HFF-Myc (cell line): Measurements from ENCODE around the gene CDC23.

Experiments used
- DNase-seq: peaks from one replicate; pipeline ENCODE4 v3.0.0-alpha.2; 2011; ENCODE audit warnings: low read depth; ENCODE audit errors: extremely low read depth
- H3K4me3 ChIP-seq: replicated peaks from 2 replicates; pipeline ENCODE4 v1.5.1; 2011; ENCODE audit warnings: low read depth, mild to moderate bottlenecking, control low read depth, low read length
- TF ChIP-seq, protein P1 (sequence below): IDR thresholded peaks from 2 replicates; pipeline ENCODE4 v1.5.1; 2012; ENCODE audit warnings: mild to moderate bottlenecking, low read depth, low read length, control low read depth; ENCODE audit errors: missing control alignments

The CDC23 gene

DNA sequence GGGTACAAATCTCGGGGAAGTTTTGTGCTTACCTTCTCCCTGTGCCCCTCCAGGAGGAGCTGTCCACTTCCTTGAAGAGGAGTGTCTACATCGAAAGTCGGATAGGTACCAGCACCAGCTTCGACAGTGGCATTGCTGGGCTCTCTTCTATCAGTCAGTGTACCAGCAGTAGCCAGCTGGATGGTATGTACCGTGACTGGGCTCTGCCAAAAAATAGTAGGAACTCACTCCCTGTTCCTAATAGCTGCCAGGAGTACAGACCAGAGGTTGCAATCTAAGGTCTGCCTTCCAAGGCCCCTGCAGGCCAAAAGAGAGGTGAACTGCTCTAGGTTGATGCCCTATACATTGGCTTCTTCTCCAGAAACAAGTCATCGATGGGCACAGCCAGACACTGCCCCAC lies 30.3 kb downstream of the CDC23 start:
- TF ChIP-seq, protein P1, sequence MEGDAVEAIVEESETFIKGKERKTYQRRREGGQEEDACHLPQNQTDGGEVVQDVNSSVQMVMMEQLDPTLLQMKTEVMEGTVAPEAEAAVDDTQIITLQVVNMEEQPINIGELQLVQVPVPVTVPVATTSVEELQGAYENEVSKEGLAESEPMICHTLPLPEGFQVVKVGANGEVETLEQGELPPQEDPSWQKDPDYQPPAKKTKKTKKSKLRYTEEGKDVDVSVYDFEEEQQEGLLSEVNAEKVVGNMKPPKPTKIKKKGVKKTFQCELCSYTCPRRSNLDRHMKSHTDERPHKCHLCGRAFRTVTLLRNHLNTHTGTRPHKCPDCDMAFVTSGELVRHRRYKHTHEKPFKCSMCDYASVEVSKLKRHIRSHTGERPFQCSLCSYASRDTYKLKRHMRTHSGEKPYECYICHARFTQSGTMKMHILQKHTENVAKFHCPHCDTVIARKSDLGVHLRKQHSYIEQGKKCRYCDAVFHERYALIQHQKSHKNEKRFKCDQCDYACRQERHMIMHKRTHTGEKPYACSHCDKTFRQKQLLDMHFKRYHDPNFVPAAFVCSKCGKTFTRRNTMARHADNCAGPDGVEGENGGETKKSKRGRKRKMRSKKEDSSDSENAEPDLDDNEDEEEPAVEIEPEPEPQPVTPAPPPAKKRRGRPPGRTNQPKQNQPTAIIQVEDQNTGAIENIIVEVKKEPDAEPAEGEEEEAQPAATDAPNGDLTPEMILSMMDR, result no peak
- no peak for DNase-seq
- H3K4me3 ChIP-seq, result no peak overlapping the region

DNA sequence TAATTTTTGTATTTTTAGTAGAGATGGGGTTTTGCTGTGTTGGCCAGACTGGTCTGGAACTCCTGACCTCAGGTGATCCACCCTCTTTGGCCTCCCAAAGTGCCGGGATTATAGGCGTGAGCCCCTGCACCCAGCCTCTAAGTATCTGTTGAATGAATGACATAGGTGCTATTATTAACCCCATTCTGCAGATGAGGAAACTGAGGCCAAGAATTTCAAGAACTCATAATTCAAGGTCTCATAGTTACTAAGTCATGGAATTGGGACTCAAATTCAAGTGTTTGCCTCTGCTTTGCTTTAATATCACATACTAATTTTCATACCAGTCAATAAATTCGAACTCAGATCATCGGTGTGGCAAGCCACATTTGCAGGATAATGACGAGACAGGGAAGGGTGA lies 32.3 kb downstream of the CDC23 start:
- peak overlapping the region; percentile 74 for H3K4me3 ChIP-seq
- TF ChIP-seq, protein P1, result no peak
- DNase-seq, result no peak

DNA sequence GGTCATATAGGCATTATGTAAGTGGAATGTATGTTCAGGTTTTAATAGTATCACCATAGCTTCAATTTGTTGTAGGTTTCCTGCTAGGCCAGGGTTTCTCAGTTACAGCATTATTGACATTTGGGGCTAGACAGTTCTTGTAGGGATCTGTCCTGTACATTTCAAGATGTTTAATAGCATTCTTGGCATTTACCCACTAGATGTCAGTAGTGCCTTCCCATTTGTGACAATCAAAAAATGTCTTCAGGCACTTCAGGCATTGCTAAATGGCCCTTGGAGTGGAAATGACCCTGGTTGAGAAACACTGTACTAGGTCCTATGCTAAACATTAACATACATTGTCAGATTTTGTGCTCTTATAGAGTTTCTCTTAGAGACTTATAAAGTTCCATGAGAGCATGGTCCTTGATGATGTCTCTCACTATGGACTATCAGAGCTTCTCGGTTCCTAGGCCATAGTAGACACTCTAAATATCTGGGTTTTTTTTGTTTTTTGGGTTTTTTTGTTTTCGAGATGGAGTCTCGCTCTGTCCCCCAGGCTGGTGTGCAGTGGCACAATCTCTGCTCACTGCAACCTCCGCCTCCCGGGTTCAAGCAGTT lies 32.8 kb downstream of the CDC23 start:
- TF ChIP-seq, protein P1, result peak; percentile 40
- peak; percentile 54 for DNase-seq
- H3K4me3 ChIP-seq, result peak overlapping the region; percentile 74

DNA sequence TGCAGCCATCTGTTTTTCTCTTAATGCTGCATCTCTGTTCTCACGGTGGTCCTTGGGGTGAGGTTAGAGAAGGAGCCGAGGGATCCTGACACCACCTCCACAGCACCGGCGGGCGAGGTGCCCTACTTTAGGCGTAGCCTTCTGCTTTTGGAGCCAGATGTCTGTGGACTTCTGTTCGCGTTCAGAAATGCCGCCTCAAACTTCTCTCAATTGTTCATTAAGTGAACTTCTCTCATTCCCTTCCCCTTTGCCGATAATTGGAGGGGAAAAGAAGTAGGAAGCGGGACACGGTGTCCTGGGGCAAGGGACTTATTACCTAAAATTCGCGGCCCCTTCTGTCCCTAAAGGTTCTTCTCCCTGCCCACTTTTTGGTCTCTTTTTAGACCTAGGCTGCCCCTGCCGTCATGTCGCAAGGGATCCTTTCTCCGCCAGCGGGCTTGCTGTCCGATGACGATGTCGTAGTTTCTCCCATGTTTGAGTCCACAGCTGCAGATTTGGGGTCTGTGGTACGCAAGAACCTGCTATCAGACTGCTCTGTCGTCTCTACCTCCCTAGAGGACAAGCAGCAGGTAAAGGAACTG lies 33.8 kb downstream of the CDC23 start:
- no peak for DNase-seq
- peak overlapping the region; percentile 74 for H3K4me3 ChIP-seq
- TF ChIP-seq, protein P1, result no peak

DNA sequence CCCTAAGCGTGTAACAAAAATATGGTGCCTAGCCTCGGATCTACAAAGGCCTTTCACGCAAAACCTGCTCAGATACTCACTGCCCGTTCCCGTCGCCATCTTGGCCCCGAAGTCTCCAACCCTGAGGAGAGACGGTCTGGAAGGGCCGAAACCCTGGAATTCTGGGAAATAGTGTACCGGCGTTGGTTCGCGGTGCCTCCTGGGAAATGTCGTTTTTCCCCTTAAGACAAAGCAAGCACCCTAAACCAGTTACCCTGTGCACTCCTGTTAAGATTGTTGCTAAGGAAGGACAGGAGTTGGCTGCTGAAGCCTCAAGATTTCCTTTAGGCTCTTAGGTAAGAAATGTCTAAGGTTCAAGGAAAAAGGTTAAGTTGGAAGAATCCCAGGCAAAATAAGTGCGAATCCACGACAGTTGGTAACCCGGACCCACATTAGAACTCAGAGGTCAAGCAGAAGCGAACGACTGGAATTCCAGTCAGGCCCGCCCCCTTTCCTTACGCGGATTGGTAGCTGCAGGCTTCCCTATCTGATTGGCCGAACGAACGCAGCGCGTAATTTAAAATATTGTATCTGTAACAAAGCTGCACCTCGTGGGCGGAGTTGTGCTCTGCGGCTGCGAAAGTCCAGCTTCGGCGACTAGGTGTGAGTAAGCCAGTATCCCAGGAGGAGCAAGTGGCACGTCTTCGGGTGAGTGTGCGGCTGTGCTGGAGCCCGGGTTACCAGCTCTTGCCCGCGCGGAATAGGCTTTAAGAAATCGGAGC lies 34.4 kb downstream of the CDC23 start, which contains the start of the genes BRD8 and KIF20A:
BRD8 (minus strand) TSS at position 115 of the 761 bp plus-strand sequence; CDS start at position 99, 16 bp downstream.
KIF20A (plus strand) TSS at position 597 of the 761 bp plus-strand sequence. CDS start 569 bp downstream, outside the sequence.
- TF ChIP-seq, protein P1, result no peak

DNA sequence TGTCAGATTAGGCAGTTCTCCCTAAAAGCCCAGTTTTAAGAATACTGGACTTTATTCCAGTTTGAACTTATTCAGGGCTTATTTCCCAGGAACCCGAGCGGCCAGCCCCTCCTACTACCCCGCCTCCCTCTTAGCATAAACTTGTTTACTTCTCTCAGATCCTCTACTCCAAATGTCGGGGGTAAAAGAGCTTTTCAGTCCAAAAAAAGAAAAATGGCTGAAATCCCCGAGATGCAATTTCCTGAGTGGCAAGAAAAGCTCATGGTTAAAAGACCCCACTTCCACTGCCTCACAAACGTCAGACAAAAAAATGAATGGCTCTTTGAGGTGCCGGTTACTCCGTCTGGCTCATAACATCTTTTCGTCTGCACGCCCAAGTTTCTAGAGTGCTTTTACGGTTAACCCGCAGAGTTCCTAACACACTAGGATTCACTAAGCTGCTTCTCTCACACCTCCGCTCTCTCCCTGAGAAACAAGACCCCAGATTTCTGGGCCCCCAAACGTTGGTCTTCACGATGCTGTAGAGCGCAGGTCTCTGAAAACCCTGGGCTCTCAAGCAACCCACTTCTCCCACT lies 35.1 kb downstream of the CDC23 start:
- TF ChIP-seq, protein P1, result no peak
- no peak for DNase-seq
- peak overlapping the region; percentile 74 for H3K4me3 ChIP-seq

More for the DNA sequence above, 34.4 kb downstream of the CDC23 start, which contains the start of the genes BRD8 and KIF20A:
- H3K4me3 ChIP-seq, result peak within 1 kb of the TSS; percentile 74
- peak; percentile 93 for DNase-seq
